H9 (cell line): ENCODE results near the gene ADGB. TPM values are rescaled to one million over a fixed set of nuclear protein-coding genes. Genes with fewer than 3 reads are reported as not detected.

ENCODE experiments used
- DNase-seq: peaks from one replicate; pipeline ENCODE4 v3.0.0-alpha.2; 2017
- H2AFZ ChIP-seq: one replicate; pipeline ENCODE4 v1.6.1; 2013; ENCODE audit warnings: mild to moderate bottlenecking, low read length, control low read depth, moderate library complexity
- H2AK5ac ChIP-seq: 2 replicates; pipeline ENCODE4 v1.6.1; 2013; ENCODE audit warnings: low read length, control low read depth, mixed read lengths; ENCODE audit not compliant: insufficient read length
- H2BK120ac ChIP-seq: one replicate; pipeline ENCODE4 v1.6.1; 2013; ENCODE audit warnings: low read depth, mild to moderate bottlenecking, low read length, control low read depth, inconsistent platforms; ENCODE audit not compliant: poor library complexity, severe bottlenecking
- H2BK12ac ChIP-seq: 2 replicates; pipeline ENCODE4 v1.6.1; 2013; ENCODE audit warnings: low read length, control low read depth, mixed read lengths, low read depth; ENCODE audit not compliant: insufficient read length
- H2BK15ac ChIP-seq: 2 replicates; pipeline ENCODE4 v1.6.1; 2013; ENCODE audit warnings: low read depth, low read length, control low read depth
- H2BK20ac ChIP-seq: one replicate; pipeline ENCODE4 v1.6.1; 2013; ENCODE audit warnings: low read depth, mild to moderate bottlenecking, low read length, control low read depth, inconsistent platforms; ENCODE audit not compliant: poor library complexity, severe bottlenecking
- H2BK5ac ChIP-seq: 2 replicates; pipeline ENCODE4 v1.6.1; 2013; ENCODE audit warnings: low read length, control low read depth, mixed read lengths; ENCODE audit not compliant: insufficient read length
- H3K14ac ChIP-seq: 2 replicates; pipeline ENCODE4 v1.6.1; 2013; ENCODE audit warnings: low read length, control low read depth; ENCODE audit not compliant: insufficient read depth
- H3K18ac ChIP-seq: 2 replicates; pipeline ENCODE4 v1.6.1; 2013; ENCODE audit warnings: low read depth, mild to moderate bottlenecking, mixed read lengths, low read length, control low read depth; ENCODE audit not compliant: insufficient read length
- H3K23ac ChIP-seq: 2 replicates; pipeline ENCODE4 v1.6.1; 2013; ENCODE audit warnings: low read length, control low read depth, mixed read lengths, low read depth; ENCODE audit not compliant: insufficient read length
- H3K23me2 ChIP-seq: 2 replicates; pipeline ENCODE4 v1.6.1; 2013; ENCODE audit warnings: low read depth, mild to moderate bottlenecking, mixed read lengths, low read length, control low read depth; ENCODE audit not compliant: insufficient read length, poor library complexity, severe bottlenecking
- H3K27ac ChIP-seq: 2 replicates; pipeline ENCODE4 v1.5.1; 2013; ENCODE audit warnings: low read length, control low read depth, mixed read lengths, low read depth; ENCODE audit not compliant: insufficient read length
- H3K27me3 ChIP-seq: 2 replicates; pipeline ENCODE4 v1.6.1; 2013; ENCODE audit warnings: low read length, control low read depth, inconsistent platforms; ENCODE audit not compliant: insufficient read depth
- H3K4ac ChIP-seq: 2 replicates; pipeline ENCODE4 v1.6.1; 2013; ENCODE audit warnings: low read depth, mild to moderate bottlenecking, control low read depth, inconsistent platforms, low read length, moderate library complexity
- H3K4me1 ChIP-seq: 2 replicates; pipeline ENCODE4 v1.6.1; 2013; ENCODE audit warnings: low read length, control low read depth, inconsistent platforms; ENCODE audit not compliant: insufficient read depth
- H3K4me2 ChIP-seq: 2 replicates; pipeline ENCODE4 v1.6.1; 2013; ENCODE audit warnings: low read length, control low read depth, mixed read lengths; ENCODE audit not compliant: insufficient read length, insufficient read depth
- H3K56ac ChIP-seq: 2 replicates; pipeline ENCODE4 v1.6.1; 2013; ENCODE audit warnings: low read depth, mild to moderate bottlenecking, mixed read lengths, low read length, control low read depth; ENCODE audit not compliant: insufficient read length
- H3K79me1 ChIP-seq: 2 replicates; pipeline ENCODE4 v1.6.1; 2013; ENCODE audit warnings: low read depth, mild to moderate bottlenecking, moderate library complexity, low read length, control low read depth, inconsistent platforms; ENCODE audit not compliant: insufficient read depth, poor library complexity, severe bottlenecking
- H3K79me2 ChIP-seq: 2 replicates; pipeline ENCODE4 v1.6.1; 2013; ENCODE audit warnings: low read length, control low read depth, inconsistent platforms; ENCODE audit not compliant: insufficient read depth
- H3K9ac ChIP-seq: 2 replicates; pipeline ENCODE4 v1.6.1; 2013; ENCODE audit warnings: low read length, control low read depth, mixed read lengths; ENCODE audit not compliant: insufficient read length; ENCODE audit errors: extremely low read depth
- H3K9me3 ChIP-seq: one replicate; pipeline ENCODE4 v1.6.1; 2013; ENCODE audit warnings: low read depth, low read length, inconsistent platforms; ENCODE audit not compliant: control insufficient read depth
- H3T11ph ChIP-seq: one replicate; pipeline ENCODE4 v1.6.1; 2013; ENCODE audit warnings: mild to moderate bottlenecking, low read length, control low read depth, inconsistent platforms
- H4K20me1 ChIP-seq: one replicate; pipeline ENCODE4 v1.6.1; 2013; ENCODE audit not compliant: control insufficient read depth, insufficient read length, insufficient read depth
- H4K5ac ChIP-seq: 2 replicates; pipeline ENCODE4 v1.6.1; 2013; ENCODE audit warnings: low read depth, mild to moderate bottlenecking, mixed read lengths, low read length, control low read depth; ENCODE audit not compliant: insufficient read length
- H4K8ac ChIP-seq: replicated peaks from 2 replicates; pipeline ENCODE4 v1.6.1; 2013; ENCODE audit warnings: low read length, control low read depth, mixed read lengths, low read depth; ENCODE audit not compliant: insufficient read length
- H4K91ac ChIP-seq: 2 replicates; pipeline ENCODE4 v1.6.1; 2013; ENCODE audit warnings: low read depth, mild to moderate bottlenecking, moderate library complexity, mixed read lengths, low read length, control low read depth; ENCODE audit not compliant: insufficient read length
- H3K27ac Mint-ChIP-seq, 3 experiments: 2 replicates in 2 of 3; 3 replicates in 1 of 3; pipeline ENCODE4 v1.8.0; 2020 to 2021; ENCODE audit warnings: mixed read lengths in 3 of 3, mild to moderate bottlenecking in 1 of 3, moderate library complexity in 1 of 3
- H3K27me3 Mint-ChIP-seq: 2 replicates; pipeline ENCODE4 v1.8.0; 2021; ENCODE audit warnings: low read depth, mild to moderate bottlenecking, moderate library complexity, mixed read lengths
- H3K36me3 Mint-ChIP-seq, 3 experiments: 2 replicates in 2 of 3; 3 replicates in 1 of 3; pipeline ENCODE4 v1.8.0; 2020 to 2021; ENCODE audit warnings: low read depth in 3 of 3, mixed read lengths in 3 of 3; ENCODE audit not compliant: insufficient read depth in 1 of 3
- H3K4me1 Mint-ChIP-seq, 2 experiments: 2 replicates each; pipeline ENCODE4 v1.8.0; 2020; ENCODE audit warnings: mixed read lengths in 2 of 2
- H3K4me3 Mint-ChIP-seq, 2 experiments: 2 replicates in 1 of 2; 3 replicates in 1 of 2; pipeline ENCODE4 v1.8.0; 2020 to 2021; ENCODE audit warnings: mild to moderate bottlenecking in 2 of 2, mixed read lengths in 2 of 2, moderate library complexity in 1 of 2
- H3K9me3 Mint-ChIP-seq, 2 experiments: 2 replicates in 1 of 2; 3 replicates in 1 of 2; pipeline ENCODE4 v1.8.0; 2020; ENCODE audit warnings: mild to moderate bottlenecking in 2 of 2, mixed read lengths in 2 of 2, moderate library complexity in 1 of 2
- CTCF ChIP-seq: fragments of 200-600 bp; sonication (generic); conservative IDR thresholded peaks from 3 replicates; pipeline ENCODE4 v1.8.0; 2021; ENCODE audit warnings: antibody characterized with exemption, mild to moderate bottlenecking
- WGBS: extraction: QIAGEN DNeasy Blood & Tissue Kit; methylation state at CpG from one replicate; pipeline ENCODE4 v1.1.7; 2013; ENCODE audit warnings: missing lambda C conversion rate, low lambda C conversion rate, mixed read lengths; ENCODE audit not compliant: insufficient read length; ENCODE audit errors: extremely low coverage; 5-methylcytosine and 5-hydroxymethylcytosine counted together
- total RNA-seq: library from RNA; stranded (reverse); gene quantifications from 2 replicates; pipeline ENCODE4 v1.2.1, GENCODE V29; 2021

The ADGB gene
- total RNA-seq, 1 experiment from 2014 or later, result not detected

DNA sequence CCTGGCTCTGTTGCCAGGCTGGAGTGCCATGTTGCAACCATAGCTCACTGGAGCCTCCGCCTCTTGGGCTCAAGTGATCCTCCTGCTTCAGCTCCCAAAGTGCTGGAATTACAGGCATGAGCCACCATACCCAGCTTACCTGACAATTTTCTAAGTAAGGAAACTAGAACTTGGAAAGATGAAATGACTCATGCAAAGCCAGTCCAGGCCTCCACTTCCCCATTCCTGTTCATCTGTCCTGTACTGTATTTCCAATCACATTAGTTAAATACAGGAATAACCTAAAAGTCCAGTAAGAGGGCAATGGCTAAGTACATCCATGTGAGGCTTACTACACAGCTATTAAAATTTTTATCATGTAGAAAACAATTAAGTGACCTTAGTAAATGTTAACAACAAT, 8.3 kb upstream of the ADGB start:
- Histone ChIP-seq H3T11ph (no peak overlapping the region), H3K9me3 (no peaks in the 10 kb centered on the region), H4K8ac (no peak overlapping the region), H3K18ac (no peak overlapping the region), H3K4me1 (no peaks in the 10 kb centered on the region), H3K79me2 (no peaks in the 10 kb centered on the region), H3K9ac (no peak overlapping the region), H4K5ac (no peak overlapping the region), H3K14ac (no peak overlapping the region), H3K56ac (no peak overlapping the region), H2BK5ac (no peak overlapping the region), H2BK15ac (no peak overlapping the region), H4K91ac (no peak overlapping the region), H3K4ac (no peak overlapping the region), H2AK5ac (no peak overlapping the region), H3K27ac (no peak overlapping the region), H2BK120ac (no peak overlapping the region), H2BK20ac (no peak overlapping the region), H2BK12ac (no peak overlapping the region), H3K23ac (no peak overlapping the region), H3K23me2 (no peaks in the 10 kb centered on the region), H2AFZ (no peak overlapping the region), H3K4me2 (no peak overlapping the region), H3K79me1 (no peaks in the 10 kb centered on the region), H4K20me1 (no peaks in the 10 kb centered on the region), H3K27me3 (no peaks in the 10 kb centered on the region)
- no CpG with 5 or more reads among the region's 1 CpG for WGBS
- H3K4me1 Mint-ChIP-seq, result no peaks in the 10 kb centered on the region
- H3K36me3 Mint-ChIP-seq, result no peaks in the 10 kb centered on the region
- no peak for TF ChIP-seq CTCF
- no peaks in the 10 kb centered on the region for H3K9me3 Mint-ChIP-seq
- H3K4me3 Mint-ChIP-seq, result no peak overlapping the region
- H3K27ac Mint-ChIP-seq, result no peak overlapping the region
- no peak for DNase-seq
- H3K27me3 Mint-ChIP-seq, result peaks cover 1% of the 10 kb centered on the region; the same call in 1 of the 2 replicates
